Calu3 (cell line): ENCODE results near the gene CDC42EP5. TPM values are rescaled to one million over a fixed set of nuclear protein-coding genes. Genes with fewer than 3 reads are reported as not detected.

ENCODE experiments used
- BruUV-seq: library from RNA; stranded (reverse); fragments of 400-500 nt; replicated peaks from 2 replicates; lab custom pipeline; 2021; lab: Mats Ljungman, UMichigan
- CTCF ChIA-PET: fragments of 300-600 bp; sonication (Branson Sonifier 250); formaldehyde crosslinking; loops from one replicate; lab custom pipeline; 2022; ENCODE audit warnings: antibody characterized with exemption; lab: Charles Lee
- DNase-seq: peaks from one replicate; pipeline ENCODE4 v3.0.0; 2022
- H3K27ac Mint-ChIP-seq: one replicate; pipeline ENCODE4 v1.8.0; 2022; ENCODE audit warnings: mixed read lengths; ENCODE audit not compliant: unreplicated experiment
- H3K27me3 Mint-ChIP-seq: one replicate; pipeline ENCODE4 v1.8.0; 2022; ENCODE audit warnings: mixed read lengths; ENCODE audit not compliant: unreplicated experiment
- H3K36me3 Mint-ChIP-seq: one replicate; pipeline ENCODE4 v1.8.0; 2022; ENCODE audit warnings: mild to moderate bottlenecking, moderate library complexity, mixed read lengths; ENCODE audit not compliant: insufficient read depth, unreplicated experiment
- H3K4me1 Mint-ChIP-seq: one replicate; pipeline ENCODE4 v1.8.0; 2022; ENCODE audit warnings: mild to moderate bottlenecking, low read depth, mixed read lengths; ENCODE audit not compliant: unreplicated experiment
- H3K4me3 Mint-ChIP-seq: one replicate; pipeline ENCODE4 v1.8.0; 2022; ENCODE audit warnings: mild to moderate bottlenecking, low read depth, moderate library complexity, mixed read lengths; ENCODE audit not compliant: unreplicated experiment
- H3K9me3 Mint-ChIP-seq: one replicate; pipeline ENCODE4 v1.8.0; 2022; ENCODE audit warnings: low read depth, mixed read lengths; ENCODE audit not compliant: unreplicated experiment
- CTCF ChIP-seq: fragments of 200-600 bp; IDR thresholded peaks from one replicate; pipeline ENCODE4 v1.8.0; 2022; ENCODE audit warnings: antibody characterized with exemption; ENCODE audit not compliant: unreplicated experiment
- intact Hi-C: fragments of 100-400 bp; cut with micrococcal nuclease; formaldehyde crosslinking; loops from one replicate; pipeline ENCODE4 v1.10.0; 2022; ENCODE audit not compliant: unreplicated experiment
- total RNA-seq: library from RNA; stranded (reverse); gene quantifications from 2 replicates; pipeline ENCODE4 v1.2.3, GENCODE V29; 2022

CDC42EP5 gene
- total RNA-seq, 1 experiment from 2014 or later, result 12.9 TPM

- Mint-ChIP-seq H3K4me3 (peak overlapping the region; percentile 72), H3K27me3 (no peaks in the 10 kb centered on the region), H3K27ac (peak overlapping the region; percentile 99), H3K9me3 (no peaks in the 10 kb centered on the region), H3K36me3 (peaks cover 57% of the 10 kb centered on the region), H3K4me1 (peaks cover 37% of the 10 kb centered on the region)
- no peak for TF ChIP-seq CTCF
- intact Hi-C loops, result no loop called here
- peak; percentile 99 for DNase-seq
- CTCF ChIA-PET, result interaction anchor here (0.7 to 1.9 kb wide), 6 partner anchors 13 to 55 kb away, joined by 3 to 14 read pairs (median 5); partner anchors contain the start of gene LENG8
- BruUV-seq, result no TSS peak
Observed at GRCh38 chr19:54464044-54464629, 9.0 kb downstream of the CDC42EP5 start.

GRCh38 chr19:54463531-54464043, 9.5 kb downstream of the CDC42EP5 start, which contains the start of gene LENG9:
Gene LENG9 (minus strand): TSS chr19:54463778. CDS start chr19:54463526, 252 bp downstream.
- DNase-seq, result peak; percentile 99
- Mint-ChIP-seq H3K4me3 (peak within 1 kb of the TSS; percentile 72), H3K9me3 (no peaks in the 10 kb centered on the region), H3K27me3 (no peaks in the 10 kb centered on the region), H3K27ac (peak within 1 kb of the TSS; percentile 99), H3K4me1 (peaks cover 37% of the 10 kb centered on the region), H3K36me3 (peaks cover 63% of the 10 kb centered on the region)
- intact Hi-C loops, result loop anchor here (2.0 kb wide), 1 partner anchor 15 kb away; the partner anchor contains the start of gene LENG8
- no peak for TF ChIP-seq CTCF
- CTCF ChIA-PET, result interaction anchor here (0.6 to 1.9 kb wide), 7 partner anchors 13 to 55 kb away, joined by 3 to 14 read pairs (median 5); partner anchors contain the start of gene LENG8
- BruUV-seq, result no TSS peak

DNA sequence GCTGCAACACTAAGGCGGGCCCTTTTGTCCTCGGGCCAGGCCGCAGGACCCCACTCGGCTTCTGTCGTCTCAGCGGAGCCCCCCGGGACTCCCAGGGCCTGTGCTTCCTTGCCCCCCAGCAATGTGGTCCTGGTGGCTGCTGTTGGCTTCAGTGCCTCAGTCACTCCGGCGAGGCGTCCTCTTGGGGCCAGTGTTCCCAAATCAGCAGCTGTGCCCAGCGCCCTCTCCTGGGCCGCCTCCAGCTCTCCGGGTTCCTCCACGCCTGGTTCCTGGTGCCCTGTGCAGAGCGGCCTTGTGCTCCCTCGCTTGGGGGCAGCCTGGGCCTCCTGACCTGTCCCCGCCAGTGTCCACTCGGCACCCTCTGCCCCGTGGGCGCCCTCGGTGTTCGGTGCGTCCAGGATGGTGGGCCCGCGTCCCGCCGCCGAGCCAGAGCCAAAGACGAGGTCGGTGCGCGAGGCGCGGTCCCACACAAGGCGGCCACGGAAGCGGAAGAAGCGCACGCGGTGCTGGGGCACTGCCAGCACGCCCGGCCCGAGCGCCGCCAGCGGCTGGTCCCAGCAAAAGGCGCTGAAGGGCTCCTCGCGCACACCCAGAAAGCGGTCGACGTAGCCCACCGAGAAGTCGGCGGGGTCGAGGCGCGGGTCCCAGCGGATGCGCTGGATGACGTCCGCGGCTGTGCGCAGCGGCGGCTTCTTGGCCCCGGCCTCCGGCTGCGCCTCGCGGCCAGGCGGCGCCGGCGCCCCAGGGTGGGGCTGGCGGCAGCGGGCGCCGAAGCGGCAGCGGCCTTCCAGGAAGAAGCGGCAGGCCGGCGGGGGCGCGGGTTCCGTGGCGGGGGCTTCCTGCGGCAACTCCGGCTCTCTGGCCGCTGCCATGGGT, 10.2 kb downstream of the CDC42EP5 start:
- peak; percentile 78 for DNase-seq
- peaks cover 70% of the 10 kb centered on the region for H3K36me3 Mint-ChIP-seq
- intact Hi-C loops, result loop anchor here (2.0 kb wide), 1 partner anchor 14 kb away; the partner anchor contains the start of gene LENG8
- H3K9me3 Mint-ChIP-seq, result no peaks in the 10 kb centered on the region
- CTCF ChIA-PET, result interaction anchor here (0.6 to 1.9 kb wide), 8 partner anchors 12 to 64 kb away, joined by 3 to 14 read pairs (median 4); partner anchors contain the start of gene LENG8
- peaks cover 39% of the 10 kb centered on the region for H3K4me1 Mint-ChIP-seq
- no TSS peak for BruUV-seq
- peak overlapping the region; percentile 99 for H3K27ac Mint-ChIP-seq
- TF ChIP-seq CTCF, result peak; percentile 46
- H3K4me3 Mint-ChIP-seq, result peak overlapping the region; percentile 72
- no peaks in the 10 kb centered on the region for H3K27me3 Mint-ChIP-seq

- H3K9me3 Mint-ChIP-seq, result no peaks in the 10 kb centered on the region
- peak overlapping the region; percentile 72 for H3K4me3 Mint-ChIP-seq
- H3K27me3 Mint-ChIP-seq, result no peaks in the 10 kb centered on the region
- TF ChIP-seq CTCF, result no peak
- intact Hi-C loops, result loop anchor here (2.0 kb wide), 1 partner anchor 13 kb away; the partner anchor contains the start of gene LENG8
- CTCF ChIA-PET, result interaction anchor here (0.8 to 1.9 kb wide), 3 partner anchors 14 to 63 kb away, joined by 3 to 14 read pairs (median 3); partner anchors contain the start of gene LENG8
- peak overlapping the region; percentile 99 for H3K27ac Mint-ChIP-seq
- H3K36me3 Mint-ChIP-seq, result peaks cover 77% of the 10 kb centered on the region
- peak; percentile 37 for DNase-seq
- H3K4me1 Mint-ChIP-seq, result peaks cover 39% of the 10 kb centered on the region
- TSS peak; percentile 76 for BruUV-seq
Observed at GRCh38 chr19:54462047-54462654, 10.9 kb downstream of the CDC42EP5 start.
